NCI-H2227 (cell line): Measurements from ENCODE around the gene UBXN10.

ENCODE experiments used
- DNase-seq: peaks from one replicate; lab custom pipeline; 2025; ENCODE audit not compliant: unreplicated experiment; lab: John Stamatoyannopoulos, UW

UBXN10 gene

DNA sequence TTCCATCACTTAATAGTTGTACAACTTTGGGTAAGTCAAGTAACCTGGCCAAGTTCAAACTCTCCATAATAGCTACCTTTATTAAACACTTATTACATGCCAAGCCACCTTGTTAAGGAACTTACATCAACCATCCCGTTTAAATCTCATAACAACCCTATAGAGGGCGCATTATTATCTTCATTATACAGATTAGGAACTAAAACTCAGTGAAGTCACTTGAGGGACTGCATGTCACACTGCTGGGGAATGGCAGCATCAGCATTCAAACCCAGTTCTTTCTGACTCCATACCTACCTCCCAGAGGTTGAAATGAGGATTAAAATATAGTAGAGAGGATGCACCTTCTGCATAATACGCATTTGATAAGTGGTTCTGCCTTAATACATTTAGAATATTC lies 47.5 kb downstream of the UBXN10 start:
- peak; percentile 35 for DNase-seq

DNA sequence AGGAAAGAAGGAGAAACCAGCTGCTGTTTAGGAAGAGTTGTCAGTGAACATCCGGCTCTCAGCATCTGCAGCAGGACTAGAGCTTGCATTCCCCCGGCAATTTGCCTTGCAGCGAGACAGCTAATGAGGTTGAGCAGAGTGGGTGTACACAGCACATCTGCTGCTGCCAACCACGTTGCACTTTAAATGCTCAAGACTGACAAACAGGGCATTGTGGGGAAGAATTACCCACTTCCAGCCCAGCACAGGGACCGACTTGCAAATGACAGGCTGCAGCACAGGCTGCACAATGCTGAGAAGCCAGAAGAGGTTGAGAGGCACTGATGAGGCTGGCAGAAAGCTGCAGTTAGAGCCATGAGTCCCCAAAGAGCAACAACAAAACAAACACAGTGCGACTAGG lies 48.0 kb downstream of the UBXN10 start:
- peak; percentile 82 for DNase-seq

DNA sequence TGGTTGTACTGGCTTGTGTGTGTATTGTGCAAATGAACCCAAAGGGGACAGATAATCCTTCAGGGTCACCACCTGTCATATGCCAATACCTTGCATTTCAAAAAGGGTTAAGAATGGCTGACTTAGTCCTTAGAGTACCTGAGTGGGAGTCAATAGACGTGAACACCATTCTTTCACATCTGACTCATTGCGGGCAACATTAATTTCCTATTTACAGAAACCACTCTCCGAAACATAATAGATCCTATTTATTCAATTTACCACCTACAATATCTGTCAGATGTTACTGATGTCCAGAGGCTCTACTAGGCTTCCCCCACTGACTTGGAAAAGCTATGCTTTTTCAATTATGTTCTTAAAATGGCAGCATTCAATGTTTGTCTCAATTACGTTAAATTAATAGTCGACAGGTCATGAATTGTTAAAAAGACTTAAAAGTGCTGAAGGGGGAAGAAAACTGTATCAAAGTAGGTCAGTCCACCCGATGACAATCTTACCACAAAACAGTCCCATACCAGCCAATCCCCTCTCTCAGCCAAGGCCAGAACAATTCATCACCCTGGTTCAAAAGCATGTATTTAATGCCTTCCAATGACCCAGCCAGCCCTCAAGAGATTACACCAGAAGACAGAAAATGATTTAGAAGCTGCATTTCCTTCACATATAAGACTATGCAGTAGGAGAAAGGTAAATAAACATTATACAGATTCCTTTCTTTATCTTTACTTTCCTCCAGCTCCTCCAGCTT lies 49.1 kb downstream of the UBXN10 start:
- DNase-seq: peak; percentile 42

DNA sequence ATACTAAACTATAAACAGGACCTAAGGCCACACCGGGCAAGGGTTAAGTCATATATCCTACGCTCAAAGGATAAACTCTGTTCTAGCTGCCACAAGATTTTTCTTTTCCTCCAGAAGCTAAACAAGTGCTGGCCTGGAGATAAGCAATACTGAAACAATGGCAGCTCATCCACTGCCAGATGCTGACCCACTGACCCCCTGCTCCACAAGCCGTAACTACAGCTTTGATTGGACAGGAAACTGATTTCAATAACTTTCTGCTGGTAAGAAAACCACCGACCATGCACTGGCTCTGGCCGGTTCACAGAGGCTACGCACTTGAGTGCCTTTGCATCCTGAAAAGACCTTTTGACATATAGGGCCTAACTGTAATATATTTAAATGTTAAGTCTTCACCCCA lies 51.8 kb downstream of the UBXN10 start:
- DNase-seq: no peak

DNA sequence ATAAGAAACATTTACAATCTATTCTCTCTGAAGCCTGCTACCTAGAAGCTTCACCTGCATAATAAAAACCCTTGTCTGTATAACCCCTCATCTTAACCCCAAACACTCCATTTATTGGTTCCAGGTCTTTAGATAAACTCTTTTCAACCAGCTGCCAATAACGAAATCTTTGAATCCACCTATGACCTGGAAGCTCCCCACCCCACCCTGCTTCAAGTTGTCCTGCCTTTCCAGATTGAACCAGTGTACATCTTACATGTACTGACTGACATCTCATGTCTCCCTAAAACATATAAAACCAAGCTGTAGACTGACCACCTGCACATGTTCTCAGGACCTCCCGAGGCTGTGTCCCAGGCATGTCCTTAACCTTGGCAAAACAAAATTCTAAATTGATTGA lies 54.1 kb downstream of the UBXN10 start:
- no peak for DNase-seq

DNA sequence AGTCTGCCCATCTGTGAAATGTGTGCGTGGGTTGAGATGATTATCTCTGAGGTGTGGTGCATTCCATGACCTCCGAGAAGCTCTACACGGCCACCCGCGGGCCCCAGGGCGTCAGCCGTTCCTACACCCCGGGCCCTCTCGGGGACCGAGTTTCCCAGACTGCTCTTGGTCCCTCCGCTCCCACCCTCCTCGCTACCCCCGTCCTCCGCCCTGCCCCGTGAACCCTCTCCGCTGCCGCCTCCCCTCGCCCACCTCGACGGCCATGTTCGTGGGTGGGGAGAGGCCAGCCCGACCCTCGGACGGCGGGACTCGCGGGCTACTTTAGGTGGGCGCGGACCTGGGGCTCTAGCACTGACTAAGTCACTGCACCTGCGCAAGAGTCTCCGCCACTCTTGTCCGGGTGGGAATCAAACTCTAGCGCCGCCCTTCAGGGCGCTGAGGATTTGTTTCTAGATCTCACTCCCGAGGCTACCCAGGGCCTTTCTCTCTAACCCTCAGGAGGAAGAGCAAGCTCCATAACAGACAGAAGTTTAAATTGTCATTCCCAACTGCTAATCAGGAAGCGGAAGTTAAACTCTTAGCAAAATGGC lies 57.1 kb downstream of the UBXN10 start:
- no peak for DNase-seq
